ENCODE results near the gene SLC2A6.
"Not testable (repeated sequence)": the region's sequence is repeated elsewhere in the genome, so short reads cannot be mapped to it uniquely, and the experiment has no call there.

Gene SLC2A6

DNA sequence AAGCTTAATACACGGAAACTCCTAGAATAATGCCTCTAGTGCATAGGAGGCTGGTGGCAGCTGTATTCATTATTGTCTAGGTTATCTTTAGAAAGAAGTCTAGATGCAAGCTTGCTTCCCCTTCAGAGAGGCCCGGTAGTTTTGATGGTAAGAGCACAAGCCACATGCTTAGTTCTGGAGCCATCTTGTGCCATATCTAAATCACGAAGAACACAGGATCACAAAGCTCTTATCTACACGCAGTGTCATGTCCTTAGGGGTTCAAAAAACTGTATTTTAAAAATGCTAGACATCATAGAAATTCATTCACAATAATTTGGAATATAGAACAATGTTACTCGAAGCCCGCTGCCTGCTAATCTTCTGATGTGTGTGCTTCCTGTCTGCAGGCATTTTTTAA is 12.9 kb downstream of the SLC2A6 start:
- FAIRE-seq, result no peak
- no peak for DNase-seq (ENCODE audit: extremely low spot score, insufficient read length, low read depth)

DNA sequence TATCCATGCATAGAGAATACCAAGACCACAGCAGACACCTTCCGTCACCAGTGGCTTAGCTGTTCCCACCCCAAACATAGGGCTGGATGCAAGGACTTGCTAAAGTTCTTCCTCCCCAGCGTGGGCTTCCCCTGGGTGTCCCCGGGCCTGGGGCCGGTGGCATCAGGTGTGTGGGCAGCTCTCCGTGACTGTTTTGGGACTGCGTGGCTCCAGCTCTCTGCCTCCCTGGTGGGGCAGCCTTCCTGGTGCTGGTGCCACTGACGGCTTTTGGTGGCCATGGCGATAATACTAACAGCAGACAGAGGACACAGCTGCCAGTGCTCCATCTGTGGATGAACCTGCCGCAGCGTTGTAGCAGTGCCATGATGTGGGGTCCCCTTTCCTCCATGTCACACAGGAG is 14.3 kb downstream of the SLC2A6 start:
- no peak for FAIRE-seq
- DNase-seq (ENCODE audit: extremely low spot score, insufficient read length, low read depth), result no peak

DNA sequence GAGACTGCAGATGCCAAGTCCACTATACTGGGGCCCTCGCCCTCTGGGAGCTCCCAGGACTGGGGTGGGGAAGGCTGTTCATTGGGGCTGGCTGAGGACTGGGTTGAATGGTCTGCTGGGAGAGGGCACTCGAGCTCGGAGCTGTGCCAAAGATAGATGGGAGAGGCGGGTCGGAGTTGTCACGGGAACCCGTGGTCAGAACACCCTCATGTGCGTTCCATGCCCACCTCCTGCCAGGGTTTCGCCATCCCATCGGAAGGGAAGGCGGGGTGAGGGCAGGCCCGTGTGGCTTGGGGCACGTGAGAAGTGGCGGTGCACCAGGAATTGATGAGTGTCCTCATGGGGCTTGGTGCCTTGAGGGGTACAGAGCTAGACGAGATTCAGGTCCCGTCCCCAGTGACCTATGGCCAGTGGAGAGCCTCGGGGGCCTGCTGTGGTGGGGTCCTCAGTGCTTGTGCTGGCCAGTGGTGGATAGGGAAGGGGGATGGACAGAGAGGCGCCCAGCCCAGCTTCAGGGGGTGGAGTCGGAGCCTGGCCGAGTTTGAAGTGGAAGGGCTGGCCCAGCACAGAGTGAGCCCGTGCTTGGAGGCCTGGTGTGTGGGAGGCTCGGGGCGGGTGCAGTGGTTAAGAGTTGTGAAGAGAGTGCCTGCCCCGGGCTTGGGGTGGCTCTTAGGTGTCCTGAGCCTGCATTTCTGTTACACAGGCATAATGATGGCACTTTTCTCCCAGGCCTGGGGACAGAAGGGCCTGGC is 14.9 kb downstream of the SLC2A6 start:
- no peak for FAIRE-seq
- DNase-seq (ENCODE audit: extremely low spot score, insufficient read length, low read depth), result no peak

GRCh38 chr9:133463234-133463863 is 15.6 kb downstream of the SLC2A6 start:
- DNase-seq (ENCODE audit: extremely low spot score, insufficient read length, low read depth) (no peak), FAIRE-seq (no peak)

DNA sequence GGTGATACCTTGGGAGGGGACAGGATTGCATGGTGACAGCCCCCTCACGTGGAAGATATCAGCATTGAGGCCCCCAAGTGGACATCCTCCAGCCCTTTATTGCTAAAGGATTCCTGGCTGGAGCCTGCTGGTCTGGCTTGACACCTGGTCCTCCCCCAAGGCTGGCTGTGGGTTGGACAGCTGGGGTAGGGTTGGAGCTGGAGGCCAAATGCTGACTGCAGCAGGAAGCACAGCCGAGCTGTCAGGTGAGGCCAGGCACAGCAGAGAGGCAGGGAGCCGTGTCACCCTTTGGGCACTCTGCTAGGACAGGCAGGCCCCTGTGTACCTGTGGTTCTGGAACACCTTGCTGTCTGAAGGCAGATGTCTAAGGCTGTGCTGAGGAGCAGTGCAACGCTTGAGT is 16.9 kb downstream of the SLC2A6 start:
- no peak for FAIRE-seq
- DNase-seq (ENCODE audit: extremely low spot score, insufficient read length, low read depth), result no peak

- peak; percentile 56 for FAIRE-seq
- DNase-seq (ENCODE audit: extremely low spot score, insufficient read length, low read depth), result no peak
Observed at GRCh38 chr9:133460405-133461175, 18.3 kb downstream of the SLC2A6 start.

DNA sequence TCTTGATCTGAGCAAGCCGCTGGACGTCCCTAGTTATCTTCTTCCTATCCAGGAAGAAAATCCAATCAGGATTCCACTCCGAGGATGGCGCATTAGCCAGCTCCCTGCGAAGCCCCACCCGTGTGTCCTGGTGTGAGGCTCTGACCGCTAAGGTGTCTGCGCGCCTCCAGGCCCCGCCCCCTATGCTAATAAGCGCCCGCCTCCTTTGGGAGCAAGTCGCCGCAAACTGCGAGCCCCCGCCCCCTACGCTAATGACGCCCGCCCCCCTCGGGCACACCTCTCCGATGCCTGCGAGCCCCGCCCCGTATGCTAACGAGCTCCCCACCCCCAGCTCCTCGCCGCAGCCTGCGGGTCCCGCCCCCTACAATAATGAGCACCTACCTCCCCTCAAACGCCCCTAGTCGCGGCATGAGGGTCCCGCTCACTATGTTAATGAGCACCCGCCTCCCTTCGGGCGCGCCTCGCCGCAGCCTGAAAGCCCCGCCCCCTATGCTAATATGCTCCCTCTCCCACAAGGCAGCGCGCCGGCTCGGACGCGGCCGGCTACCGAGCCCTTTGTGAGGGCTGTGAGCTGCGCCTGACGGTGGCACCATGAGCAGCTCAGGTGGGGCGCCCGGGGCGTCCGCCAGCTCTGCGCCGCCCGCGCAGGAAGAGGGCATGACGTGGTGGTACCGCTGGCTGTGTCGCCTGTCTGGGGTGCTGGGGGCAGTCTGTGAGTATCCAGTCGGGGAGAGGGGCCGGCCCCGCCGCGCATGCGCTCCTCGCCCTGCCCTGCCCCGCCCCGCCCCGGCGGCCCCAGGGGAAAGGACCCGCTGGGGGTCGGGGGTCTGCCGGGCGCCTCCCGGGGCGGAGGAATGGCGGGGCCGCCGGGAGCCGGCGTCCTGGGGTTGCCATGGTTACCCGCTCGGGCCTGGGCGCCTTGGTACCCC is 19.2 kb downstream of the SLC2A6 start, which contains the start of gene CACFD1:
CACFD1 (plus strand) TSS at position 503 of the 929 bp plus-strand sequence; CDS start at position 592, 89 bp downstream.
- DNase-seq (ENCODE audit: extremely low spot score, insufficient read length, low read depth), result peak; percentile 97
- FAIRE-seq, result peak; percentile 84

DNA sequence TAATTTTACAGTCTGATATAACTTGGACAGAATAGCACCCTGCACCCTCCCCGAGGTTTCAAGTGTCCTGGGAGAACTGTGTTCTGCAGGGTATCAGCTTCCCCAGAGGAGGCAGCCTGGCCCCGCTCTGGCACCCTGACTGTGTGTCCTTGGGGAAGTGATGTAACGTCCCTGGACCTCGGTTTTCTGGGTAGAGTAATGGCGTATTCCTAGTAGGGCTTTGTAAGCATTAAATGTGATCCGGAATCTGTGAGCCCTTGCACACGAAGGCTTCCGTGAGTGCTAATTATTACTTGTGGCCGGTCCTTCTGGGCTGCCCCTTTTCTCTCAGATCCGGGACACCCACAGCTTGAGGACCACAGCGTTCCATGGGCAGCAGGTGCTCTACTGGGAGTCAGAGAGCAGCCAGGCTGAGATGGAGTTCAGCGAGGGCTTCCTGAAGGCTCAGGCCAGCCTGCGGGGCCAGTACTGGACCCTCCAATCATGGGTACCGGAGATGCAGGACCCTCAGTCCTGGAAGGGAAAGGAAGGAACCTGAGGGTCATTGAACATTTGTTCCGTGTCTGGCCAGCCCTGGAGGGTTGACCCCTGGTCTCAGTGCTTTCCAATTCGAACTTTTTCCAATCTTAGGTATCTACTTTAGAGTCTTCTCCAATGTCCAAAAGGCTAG is 20.1 kb downstream of the SLC2A6 start:
- FAIRE-seq (no peak), DNase-seq (ENCODE audit: extremely low spot score, insufficient read length, low read depth) (no peak)

GRCh38 chr9:133457748-133458147 is 21.2 kb downstream of the SLC2A6 start:
- DNase-seq (ENCODE audit: extremely low spot score, insufficient read length, low read depth) (no peak), FAIRE-seq (no peak)

- DNase-seq (ENCODE audit: extremely low spot score, insufficient read length, low read depth), result no peak
Observed at GRCh38 chr9:133457233-133457632, 21.7 kb downstream of the SLC2A6 start.

DNA sequence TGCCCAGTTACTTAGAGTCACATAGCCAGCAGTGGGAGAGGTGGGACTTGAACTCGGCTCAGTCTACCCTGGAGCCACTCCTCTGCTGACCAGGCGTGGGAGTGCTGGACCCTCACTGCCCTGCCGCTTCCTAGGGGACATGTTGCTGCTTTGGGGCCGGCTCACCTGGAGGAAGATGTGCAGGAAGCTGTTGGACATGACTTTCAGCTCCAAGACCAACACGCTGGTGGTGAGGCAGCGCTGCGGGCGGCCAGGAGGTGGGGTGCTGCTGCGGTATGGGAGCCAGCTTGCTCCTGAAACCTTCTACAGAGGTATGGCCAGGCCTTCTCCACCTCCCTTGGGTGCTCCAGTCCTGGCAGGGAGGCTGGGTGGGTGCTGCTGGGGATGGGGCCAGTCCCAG is 22.5 kb downstream of the SLC2A6 start:
- FAIRE-seq (no peak), DNase-seq (ENCODE audit: extremely low spot score, insufficient read length, low read depth) (no peak)

More at GRCh38 chr9:133457233-133457632, 21.7 kb downstream of the SLC2A6 start:
- FAIRE-seq, result no peak

DNA sequence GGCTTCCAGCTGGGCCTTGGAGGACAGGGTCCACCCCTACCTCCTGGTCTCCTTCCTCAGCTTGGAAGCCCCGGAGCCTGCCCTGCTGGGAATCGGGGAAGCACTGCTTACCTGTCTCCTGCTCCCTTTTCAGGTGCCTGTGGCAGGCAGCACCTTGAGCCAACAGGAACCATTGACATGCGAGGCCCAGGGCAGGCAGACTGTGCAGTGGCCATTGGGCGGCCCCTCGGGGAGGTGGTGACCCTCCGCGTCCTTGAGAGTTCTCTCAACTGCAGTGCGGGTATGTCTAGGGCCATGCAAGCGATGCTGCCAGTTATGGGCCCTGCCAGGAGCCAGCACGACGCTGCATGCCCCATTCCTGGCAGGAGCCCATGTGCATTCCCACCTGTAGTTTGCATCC is 23.0 kb downstream of the SLC2A6 start:
- DNase-seq (ENCODE audit: extremely low spot score, insufficient read length, low read depth) (no peak), FAIRE-seq (no peak)

DNA sequence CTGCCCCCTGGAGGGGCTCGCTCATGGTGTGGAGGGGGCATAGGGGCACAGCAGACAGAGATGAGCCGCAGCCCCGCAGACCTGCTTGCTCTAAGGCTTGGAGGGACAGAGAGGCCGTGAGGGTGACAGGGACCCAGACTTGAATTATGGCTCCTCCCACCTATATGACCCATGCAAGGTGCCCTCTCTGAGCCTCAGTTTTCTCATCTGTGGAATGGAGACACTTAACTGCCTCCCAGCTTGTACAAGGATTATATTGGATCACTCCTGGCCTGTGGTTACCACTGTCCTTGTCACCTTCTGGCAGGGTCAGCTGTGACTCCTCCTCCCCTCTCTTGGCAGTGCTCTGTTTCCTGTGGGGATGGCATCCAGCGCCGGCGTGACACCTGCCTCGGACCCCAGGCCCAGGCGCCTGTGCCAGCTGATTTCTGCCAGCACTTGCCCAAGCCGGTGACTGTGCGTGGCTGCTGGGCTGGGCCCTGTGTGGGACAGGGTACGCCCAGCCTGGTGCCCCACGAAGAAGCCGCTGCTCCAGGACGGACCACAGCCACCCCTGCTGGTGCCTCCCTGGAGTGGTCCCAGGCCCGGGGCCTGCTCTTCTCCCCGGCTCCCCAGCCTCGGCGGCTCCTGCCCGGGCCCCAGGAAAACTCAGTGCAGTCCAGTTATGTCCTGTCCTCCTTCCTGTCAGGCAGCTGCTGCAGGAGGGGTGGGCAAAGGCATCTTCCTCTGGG is 23.8 kb downstream of the SLC2A6 start:
- DNase-seq (ENCODE audit: extremely low spot score, insufficient read length, low read depth), result no peak
- no peak for FAIRE-seq

GRCh38 chr9:133454325-133454724 is 24.6 kb downstream of the SLC2A6 start:
- no peak for DNase-seq (ENCODE audit: extremely low spot score, insufficient read length, low read depth)
- FAIRE-seq, result no peak

DNA sequence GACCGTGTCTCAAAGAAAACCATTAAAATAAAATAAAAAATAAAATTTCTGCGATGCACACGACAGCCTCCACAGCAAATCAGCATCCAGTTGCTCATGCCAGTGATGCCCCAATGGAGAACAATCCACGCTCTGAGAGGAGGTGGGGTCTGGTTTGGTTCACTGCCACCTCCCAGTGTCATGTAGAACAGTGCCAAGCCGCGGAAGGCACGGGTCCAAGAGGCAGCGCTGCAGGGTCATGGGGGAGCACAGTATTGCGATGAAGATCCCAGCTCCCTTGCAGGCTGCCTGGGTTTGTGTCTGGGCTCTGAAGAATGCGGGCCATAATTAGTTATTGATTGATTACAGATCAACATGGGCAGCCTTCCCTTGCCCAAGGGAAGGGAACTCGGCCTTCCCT is 25.2 kb downstream of the SLC2A6 start:
- DNase-seq (ENCODE audit: extremely low spot score, insufficient read length, low read depth), result no peak
- FAIRE-seq, result no peak

GRCh38 chr9:133452562-133452961 is 26.3 kb downstream of the SLC2A6 start:
- FAIRE-seq (no peak), DNase-seq (ENCODE audit: extremely low spot score, insufficient read length, low read depth) (no peak)

GRCh38 chr9:133451865-133452264 is 27.0 kb downstream of the SLC2A6 start:
- FAIRE-seq; DNase-seq (ENCODE audit: extremely low spot score, insufficient read length, low read depth): not testable (repeated sequence)

DNA sequence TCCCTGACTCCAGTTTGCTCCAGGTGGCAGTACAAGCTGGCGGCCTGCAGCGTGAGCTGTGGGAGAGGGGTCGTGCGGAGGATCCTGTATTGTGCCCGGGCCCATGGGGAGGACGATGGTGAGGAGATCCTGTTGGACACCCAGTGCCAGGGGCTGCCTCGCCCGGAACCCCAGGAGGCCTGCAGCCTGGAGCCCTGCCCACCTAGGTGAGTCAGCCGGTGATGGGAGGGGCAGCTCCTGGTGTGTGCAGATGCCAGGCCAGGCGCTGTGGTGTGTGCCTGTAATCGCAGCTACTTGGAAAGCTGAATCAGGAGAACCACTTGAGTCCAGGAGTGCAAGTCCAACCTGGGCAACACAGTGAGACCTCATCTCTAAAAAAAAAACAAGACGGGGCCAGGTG is 29.1 kb downstream of the SLC2A6 start:
- FAIRE-seq, result no peak
- no peak for DNase-seq (ENCODE audit: extremely low spot score, insufficient read length, low read depth)
